ENCODE results near the gene GABBR1. TPM values are rescaled to one million over a fixed set of nuclear protein-coding genes. Genes with fewer than 3 reads are reported as not detected.

The GABBR1 gene
- total RNA-seq, 3 donors from 2014 or later: 26.1 to 49.2 (median 48.4) TPM

DNA sequence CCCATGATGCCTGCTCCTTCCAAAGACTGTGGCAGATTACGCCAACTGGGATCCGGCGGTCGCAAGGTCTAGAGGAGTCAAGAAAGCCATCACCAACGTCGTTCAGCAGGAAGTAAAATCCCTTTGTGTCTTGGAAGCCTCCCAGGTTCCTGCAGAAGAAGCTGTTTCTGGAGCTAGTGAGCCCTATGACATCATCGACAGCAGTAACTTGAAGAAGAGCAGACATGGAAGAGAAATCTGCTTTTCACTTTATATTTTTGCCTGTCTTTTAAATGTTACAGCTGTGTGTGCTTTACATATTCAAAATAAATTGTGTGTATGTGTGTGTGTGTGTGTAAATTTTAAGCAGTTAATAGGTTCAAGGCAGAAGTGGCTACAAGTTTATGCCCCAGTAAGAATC is 55.4 kb downstream of the GABBR1 start:
- TF ChIP-seq, protein P1, sequence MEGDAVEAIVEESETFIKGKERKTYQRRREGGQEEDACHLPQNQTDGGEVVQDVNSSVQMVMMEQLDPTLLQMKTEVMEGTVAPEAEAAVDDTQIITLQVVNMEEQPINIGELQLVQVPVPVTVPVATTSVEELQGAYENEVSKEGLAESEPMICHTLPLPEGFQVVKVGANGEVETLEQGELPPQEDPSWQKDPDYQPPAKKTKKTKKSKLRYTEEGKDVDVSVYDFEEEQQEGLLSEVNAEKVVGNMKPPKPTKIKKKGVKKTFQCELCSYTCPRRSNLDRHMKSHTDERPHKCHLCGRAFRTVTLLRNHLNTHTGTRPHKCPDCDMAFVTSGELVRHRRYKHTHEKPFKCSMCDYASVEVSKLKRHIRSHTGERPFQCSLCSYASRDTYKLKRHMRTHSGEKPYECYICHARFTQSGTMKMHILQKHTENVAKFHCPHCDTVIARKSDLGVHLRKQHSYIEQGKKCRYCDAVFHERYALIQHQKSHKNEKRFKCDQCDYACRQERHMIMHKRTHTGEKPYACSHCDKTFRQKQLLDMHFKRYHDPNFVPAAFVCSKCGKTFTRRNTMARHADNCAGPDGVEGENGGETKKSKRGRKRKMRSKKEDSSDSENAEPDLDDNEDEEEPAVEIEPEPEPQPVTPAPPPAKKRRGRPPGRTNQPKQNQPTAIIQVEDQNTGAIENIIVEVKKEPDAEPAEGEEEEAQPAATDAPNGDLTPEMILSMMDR (IDR thresholded peaks at IDR 0.05): no peak
- no peak for TF ChIP-seq POLR2AphosphoS5 (IDR thresholded peaks at IDR 0.05)
- TF ChIP-seq POLR2A (IDR thresholded peaks at IDR 0.05): no peak

DNA sequence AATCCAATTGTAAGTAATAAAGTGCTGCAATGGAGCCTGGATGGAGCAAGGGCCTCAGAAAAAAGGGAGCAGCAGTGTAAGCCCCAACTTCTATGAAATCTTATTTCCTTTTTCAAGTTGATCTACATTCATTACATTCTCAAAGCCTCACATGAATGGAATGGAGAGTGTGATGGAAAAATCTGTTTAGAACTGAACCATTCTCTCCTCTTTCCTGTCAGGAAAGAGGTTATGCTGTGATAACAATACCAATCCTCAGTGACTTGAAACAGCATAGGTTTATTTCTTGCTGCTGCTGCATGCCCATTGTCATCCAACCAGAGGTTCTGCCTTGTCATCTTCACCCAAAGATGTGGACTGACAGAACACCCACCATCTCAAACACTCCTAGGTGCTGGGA is 56.9 kb downstream of the GABBR1 start:
- no peaks in the 10 kb centered on the region for H3K9me3 ChIP-seq
- no peaks in the 10 kb centered on the region for H3K36me3 ChIP-seq
- no peaks in the 10 kb centered on the region for H3K27me3 ChIP-seq
- no peak for TF ChIP-seq POLR2AphosphoS5 (IDR thresholded peaks at IDR 0.05)
- no peak for TF ChIP-seq POLR2A (IDR thresholded peaks at IDR 0.05)
- TF ChIP-seq, protein P1 (IDR thresholded peaks at IDR 0.05): no peak
- DNase-seq (ENCODE audit: low spot score in 2 of 2): no peak
- no peaks in the 10 kb centered on the region for H3K4me1 ChIP-seq
- no peak overlapping the region for H3K4me3 ChIP-seq
- no peak overlapping the region for H3K27ac ChIP-seq
- intact Hi-C loops (cut with DNase I; ENCODE audit: low total_unique reads): no loop called here

More for the DNA sequence above, 55.4 kb downstream of the GABBR1 start:
- Histone ChIP-seq H3K36me3 (no peaks in the 10 kb centered on the region), H3K27ac (no peak overlapping the region), H3K9me3 (no peaks in the 10 kb centered on the region), H3K4me1 (no peaks in the 10 kb centered on the region), H3K27me3 (no peaks in the 10 kb centered on the region), H3K4me3 (no peak overlapping the region)
- intact Hi-C loops (cut with DNase I; ENCODE audit: low total_unique reads): no loop called here
- DNase-seq (ENCODE audit: low spot score in 2 of 2): no peak

DNA sequence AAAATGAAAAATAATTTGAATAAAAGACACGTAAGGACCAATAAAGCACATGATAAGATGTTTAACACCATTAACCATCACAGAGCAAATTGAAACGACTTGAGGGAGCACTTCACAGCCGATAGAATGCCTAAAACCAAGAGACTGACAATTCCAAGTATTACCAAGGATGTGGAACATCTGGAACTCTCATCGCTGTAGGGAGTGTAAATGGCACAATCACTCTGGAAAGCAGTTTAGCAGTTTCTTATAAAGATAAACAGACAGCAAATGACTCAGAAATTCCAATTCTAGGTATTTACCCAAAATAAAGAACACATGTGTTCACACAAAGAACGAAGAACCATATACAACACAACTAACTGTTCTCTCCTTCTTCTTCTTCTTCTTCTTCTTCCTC is 65.0 kb downstream of the GABBR1 start:
- no peaks in the 10 kb centered on the region for H3K9me3 ChIP-seq
- peaks cover 0 to 4% of the 10 kb centered on the region in 2 donors for H3K27me3 ChIP-seq
- H3K36me3 ChIP-seq: no peaks in the 10 kb centered on the region
- no peak overlapping the region for H3K27ac ChIP-seq
- intact Hi-C loops (cut with DNase I; ENCODE audit: low total_unique reads): no loop called here
- H3K4me1 ChIP-seq: no peaks in the 10 kb centered on the region
- TF ChIP-seq POLR2AphosphoS5 (IDR thresholded peaks at IDR 0.05): no peak
- TF ChIP-seq, protein P1 (IDR thresholded peaks at IDR 0.05): no peak
- TF ChIP-seq POLR2A (IDR thresholded peaks at IDR 0.05): no peak
- no peak for DNase-seq (ENCODE audit: low spot score in 2 of 2)
- no peak overlapping the region for H3K4me3 ChIP-seq

DNA sequence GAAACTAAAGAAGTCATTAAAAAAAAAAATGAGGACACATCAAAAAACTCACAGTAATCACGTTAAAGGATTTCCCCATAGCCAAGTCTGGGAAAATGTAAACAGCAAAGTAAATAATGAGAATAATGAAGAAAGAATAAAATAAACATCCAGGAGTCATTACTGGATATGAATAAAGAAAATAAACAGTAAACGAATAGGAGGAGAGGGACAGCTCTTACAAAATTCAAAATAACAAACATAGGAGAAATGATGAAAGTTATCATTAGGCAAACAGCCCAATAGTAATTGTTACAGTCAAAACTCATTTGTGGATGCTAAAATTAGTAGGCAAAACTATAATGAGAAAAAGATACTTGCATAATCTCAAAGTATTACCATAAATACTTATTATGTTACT is 65.4 kb downstream of the GABBR1 start:
- TF ChIP-seq, protein P1 (IDR thresholded peaks at IDR 0.05): no peak
- TF ChIP-seq POLR2A (IDR thresholded peaks at IDR 0.05) (no peak), POLR2AphosphoS5 (IDR thresholded peaks at IDR 0.05) (no peak)
- H3K36me3 ChIP-seq: no peaks in the 10 kb centered on the region
- no peaks in the 10 kb centered on the region for H3K9me3 ChIP-seq
- no peak overlapping the region for H3K27ac ChIP-seq
- no peaks in the 10 kb centered on the region for H3K4me1 ChIP-seq
- no peak for DNase-seq (ENCODE audit: low spot score in 2 of 2)
- no peak overlapping the region for H3K4me3 ChIP-seq
- intact Hi-C loops (cut with DNase I; ENCODE audit: low total_unique reads): no loop called here
- peaks cover 0 to 4% of the 10 kb centered on the region in 2 donors for H3K27me3 ChIP-seq

- no peaks in the 10 kb centered on the region for H3K36me3 ChIP-seq
- TF ChIP-seq, protein P1 (IDR thresholded peaks at IDR 0.05): no peak
- TF ChIP-seq POLR2AphosphoS5 (IDR thresholded peaks at IDR 0.05) (no peak), POLR2A (IDR thresholded peaks at IDR 0.05) (no peak)
- no peaks in the 10 kb centered on the region for H3K9me3 ChIP-seq
- DNase-seq (ENCODE audit: low spot score in 2 of 2): no peak
- no peak overlapping the region for H3K4me3 ChIP-seq
- H3K27me3 ChIP-seq: peaks cover 0 to 4% of the 10 kb centered on the region in 2 donors
- no peaks in the 10 kb centered on the region for H3K4me1 ChIP-seq
- H3K27ac ChIP-seq: no peak overlapping the region
- intact Hi-C loops (cut with DNase I; ENCODE audit: low total_unique reads): no loop called here
These were observed 66.1 kb downstream of the GABBR1 start for GRCh38 chr6:29566856-29567255.

All from breast epithelium (tissue), 4 donors.